Fibroblast of skin of left quadriceps (primary cell): ENCODE data around the gene MACROD2.

ENCODE experiments used
- DNase-seq, 2 experiments: peaks; one replicate each; pipeline ENCODE4 v3.0.0-alpha.2; 2013; ENCODE audit warnings: low read depth in 2 of 2

The MACROD2 gene

GRCh38 chr20:15619341-15619740 is 1624.0 kb downstream of the MACROD2 start:
- no peak for DNase-seq

GRCh38 chr20:15619816-15620215 is 1624.5 kb downstream of the MACROD2 start:
- DNase-seq, result no peak

- DNase-seq, result no peak
Observed at GRCh38 chr20:15622368-15622767, 1627.1 kb downstream of the MACROD2 start.

- DNase-seq, result no peak
Observed at GRCh38 chr20:15623215-15623614, 1627.9 kb downstream of the MACROD2 start.

- no peak for DNase-seq
Observed at GRCh38 chr20:15625981-15626380, 1630.7 kb downstream of the MACROD2 start.

- DNase-seq, result no peak
Observed at GRCh38 chr20:15627089-15627488, 1631.8 kb downstream of the MACROD2 start.

- no peak for DNase-seq
Observed at GRCh38 chr20:15627501-15627903, 1632.2 kb downstream of the MACROD2 start.

GRCh38 chr20:15628851-15629353 is 1633.6 kb downstream of the MACROD2 start:
- DNase-seq, result no peak

- DNase-seq, result no peak
Observed at GRCh38 chr20:15630360-15630759, 1635.0 kb downstream of the MACROD2 start.

GRCh38 chr20:15632680-15633079 is 1637.4 kb downstream of the MACROD2 start:
- no peak for DNase-seq

- DNase-seq, result peak; percentile 17 to 20
Observed at GRCh38 chr20:15634102-15634501, 1638.8 kb downstream of the MACROD2 start.

- DNase-seq, result no peak
Observed at GRCh38 chr20:15637546-15637945, 1642.2 kb downstream of the MACROD2 start.

GRCh38 chr20:15637950-15638754 is 1642.8 kb downstream of the MACROD2 start:
- no peak for DNase-seq

GRCh38 chr20:15638816-15639215 is 1643.5 kb downstream of the MACROD2 start:
- no peak for DNase-seq

- no peak for DNase-seq
Observed at GRCh38 chr20:15639839-15640238, 1644.5 kb downstream of the MACROD2 start.

GRCh38 chr20:15642109-15642508 is 1646.8 kb downstream of the MACROD2 start:
- DNase-seq, result no peak

GRCh38 chr20:15642676-15643075 is 1647.4 kb downstream of the MACROD2 start:
- DNase-seq, result peak; percentile 14 to 20

GRCh38 chr20:15643713-15644112 is 1648.4 kb downstream of the MACROD2 start:
- DNase-seq, result no peak

GRCh38 chr20:15645816-15646215 is 1650.5 kb downstream of the MACROD2 start:
- DNase-seq, result no peak

GRCh38 chr20:15653396-15654207 is 1658.3 kb downstream of the MACROD2 start:
- DNase-seq, result no peak

- DNase-seq, result peak in 1 of 2 experiments; percentile 36
Observed at GRCh38 chr20:15654208-15654649, 1658.9 kb downstream of the MACROD2 start.

GRCh38 chr20:15655295-15655874 is 1660.1 kb downstream of the MACROD2 start:
- peak; percentile 51 to 61 for DNase-seq
